CD4-positive, alpha-beta T cell treated with Interleukin-21 for 1 hour (primary cell): ENCODE results near the gene DRD2.

Experiments
- DNase-seq: peaks from one replicate; pipeline ENCODE4 v3.0.0-alpha.2; 2020

Gene DRD2

DNA sequence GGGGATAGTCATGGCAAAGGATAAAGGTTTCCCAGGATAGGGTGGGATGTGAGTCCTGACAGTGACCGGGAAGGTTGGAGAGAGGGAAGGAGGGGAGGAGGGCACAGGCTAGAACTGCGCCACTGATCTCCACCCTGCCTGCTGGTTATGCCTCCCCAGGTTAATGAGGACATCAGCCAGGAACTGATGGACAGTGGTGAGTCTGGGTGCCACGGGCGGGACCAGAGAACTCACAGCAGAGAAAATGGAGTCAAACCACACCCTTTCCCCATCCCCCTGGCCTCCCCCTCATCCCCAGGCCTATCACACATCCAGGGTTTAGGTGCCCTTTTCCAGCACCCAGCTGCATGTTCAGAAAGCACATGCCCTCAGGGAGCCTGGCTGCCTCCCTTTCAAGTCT is 77.4 kb downstream of the DRD2 start:
- no peak for DNase-seq

GRCh38 chr11:113397212-113397611 is 78.0 kb downstream of the DRD2 start:
- DNase-seq: no peak

GRCh38 chr11:113396690-113397089 is 78.5 kb downstream of the DRD2 start:
- DNase-seq: no peak

GRCh38 chr11:113395782-113396336 is 79.3 kb downstream of the DRD2 start:
- no peak for DNase-seq

GRCh38 chr11:113394919-113395318 is 80.3 kb downstream of the DRD2 start:
- no peak for DNase-seq

DNA sequence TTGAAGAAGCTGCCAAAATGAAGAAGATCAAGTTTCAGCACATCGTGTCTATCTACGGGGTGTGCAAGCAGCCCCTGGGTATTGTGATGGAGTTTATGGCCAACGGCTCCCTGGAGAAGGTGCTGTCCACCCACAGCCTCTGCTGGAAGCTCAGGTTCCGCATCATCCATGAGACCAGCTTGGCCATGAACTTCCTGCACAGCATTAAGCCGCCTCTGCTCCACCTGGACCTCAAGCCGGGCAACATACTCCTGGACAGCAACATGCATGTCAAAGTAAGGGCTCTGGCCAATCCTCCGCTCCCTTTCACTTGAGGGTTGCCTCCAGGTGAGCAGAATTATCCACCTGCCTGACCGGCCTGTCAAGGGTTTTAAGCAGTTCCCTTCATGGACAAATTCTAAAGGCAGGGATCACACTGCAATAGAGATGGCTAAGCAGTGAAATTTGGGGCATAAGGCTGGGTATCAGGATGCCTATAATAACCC is 81.7 kb downstream of the DRD2 start:
- no peak for DNase-seq

DNA sequence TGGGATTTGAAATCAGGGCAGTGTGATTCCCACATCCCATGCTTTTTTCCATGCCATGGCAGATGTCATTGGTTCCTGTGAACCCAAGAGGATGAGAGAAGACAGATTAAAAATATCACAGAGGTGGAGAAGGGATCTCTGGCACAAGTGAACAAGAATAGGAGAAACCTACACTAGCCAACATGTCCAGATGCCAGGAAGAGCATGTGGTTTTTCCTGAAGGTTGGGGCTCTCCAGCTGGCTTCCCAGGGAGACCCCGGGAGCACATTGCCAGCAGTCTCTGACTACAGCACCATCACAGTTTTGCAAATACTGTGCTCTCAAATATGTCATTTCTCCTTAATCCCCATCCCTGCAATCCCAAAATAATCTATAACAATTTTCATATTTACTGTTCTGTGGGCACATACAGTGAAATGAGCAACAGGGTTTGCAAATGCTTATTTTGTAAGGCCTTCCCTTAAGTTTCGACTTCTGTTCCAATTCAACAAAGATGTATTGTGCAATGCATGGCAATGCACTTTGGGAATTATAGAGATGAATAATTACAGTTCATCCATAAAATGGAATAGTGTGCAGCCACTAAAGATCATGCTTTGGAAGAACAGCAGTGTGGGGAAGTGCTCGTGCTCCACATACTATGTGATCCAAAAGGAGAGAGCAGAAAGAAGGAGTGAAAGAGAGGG is 82.8 kb downstream of the DRD2 start:
- no peak for DNase-seq

DNA sequence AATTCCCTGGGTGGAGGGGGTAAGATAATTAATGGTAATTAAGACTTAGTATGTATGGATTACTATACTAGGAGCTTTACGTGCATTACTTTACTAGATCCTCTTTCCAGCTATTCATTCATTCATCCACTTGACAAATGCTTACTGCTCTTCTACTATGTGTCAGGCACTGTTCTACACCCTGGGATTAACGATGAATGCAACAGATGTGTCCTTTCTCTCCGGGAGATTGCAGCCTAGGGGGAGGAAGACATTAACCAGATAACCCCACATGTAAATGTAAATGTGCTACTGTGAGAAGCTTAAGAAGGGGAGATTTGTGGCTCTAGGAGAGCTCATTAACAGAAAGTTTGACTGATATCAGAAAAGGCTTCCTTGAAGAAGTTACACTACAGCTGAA is 85.9 kb downstream of the DRD2 start:
- DNase-seq: no peak

DNA sequence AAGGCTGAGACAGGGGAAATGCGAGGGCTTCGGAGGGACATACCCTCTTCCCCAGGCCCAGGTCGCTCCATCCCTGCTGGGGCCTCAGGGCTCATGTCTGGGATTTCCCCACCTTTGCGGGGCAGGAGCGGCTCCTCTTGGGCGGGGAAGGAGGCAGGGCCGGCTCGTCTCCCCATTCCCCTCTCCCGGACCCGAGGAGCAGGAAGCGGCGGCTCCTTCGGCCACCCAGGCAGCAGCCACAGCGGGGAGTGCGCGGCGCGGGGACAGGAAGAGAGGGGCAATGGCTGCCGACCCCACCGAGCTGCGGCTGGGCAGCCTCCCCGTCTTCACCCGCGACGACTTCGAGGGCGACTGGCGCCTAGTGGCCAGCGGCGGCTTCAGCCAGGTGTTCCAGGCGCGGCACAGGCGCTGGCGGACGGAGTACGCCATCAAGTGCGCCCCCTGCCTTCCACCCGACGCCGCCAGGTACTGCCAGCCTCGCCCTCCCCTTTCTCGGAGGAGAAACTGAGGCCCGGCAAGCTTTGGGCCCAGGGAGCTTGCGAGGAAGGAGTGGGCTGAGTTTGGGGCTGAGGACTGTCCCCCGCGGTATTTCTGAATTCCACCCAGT is 87.5 kb downstream of the DRD2 start, which contains the start of gene ANKK1:
Gene ANKK1, plus strand, starts transcription at position 175 of the 607 bp plus-strand sequence. Its CDS starts 106 bp downstream, at position 281.
- no peak for DNase-seq

GRCh38 chr11:113386866-113387265 is 88.3 kb downstream of the DRD2 start:
- no peak for DNase-seq

DNA sequence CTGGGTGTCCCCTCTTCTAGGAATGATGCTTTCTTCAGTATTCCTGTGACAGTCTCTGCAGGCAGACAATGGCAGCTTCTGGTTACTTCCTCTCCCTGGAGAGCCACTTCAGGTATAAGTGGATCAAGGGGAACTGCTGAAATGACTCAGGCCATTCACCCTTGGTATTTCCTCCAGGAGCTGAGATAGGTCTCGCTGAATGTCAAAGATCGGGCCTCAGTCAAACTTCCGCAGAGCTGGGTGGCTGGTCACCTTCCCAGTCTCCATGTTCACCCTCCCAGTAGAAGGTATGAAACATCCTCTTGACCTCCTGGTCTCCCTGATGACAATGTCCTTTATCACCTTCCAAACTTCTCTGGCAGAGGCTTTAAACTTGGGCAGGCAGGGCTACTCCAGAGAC is 89.4 kb downstream of the DRD2 start:
- DNase-seq: no peak

GRCh38 chr11:113384551-113384950 is 90.6 kb downstream of the DRD2 start:
- DNase-seq: no peak

DNA sequence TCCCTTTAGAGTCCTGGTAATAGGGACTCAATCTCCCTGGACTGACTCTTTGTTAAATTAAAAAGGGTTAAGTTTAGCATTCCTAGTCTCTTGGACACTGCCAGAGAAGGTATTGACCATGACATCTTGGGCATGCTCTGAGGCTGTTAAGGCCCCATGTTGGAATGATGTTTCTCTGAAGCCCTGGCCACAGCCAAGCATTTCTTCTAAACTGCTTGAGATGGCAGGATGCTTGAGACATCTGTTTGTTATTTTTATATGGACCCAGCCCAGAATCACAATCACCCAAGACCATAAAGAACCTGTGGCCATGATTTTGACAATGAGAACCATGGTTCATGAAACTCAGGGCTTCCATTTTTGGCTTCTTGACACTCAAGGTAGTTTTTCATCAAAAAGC is 93.1 kb downstream of the DRD2 start:
- no peak for DNase-seq

DNA sequence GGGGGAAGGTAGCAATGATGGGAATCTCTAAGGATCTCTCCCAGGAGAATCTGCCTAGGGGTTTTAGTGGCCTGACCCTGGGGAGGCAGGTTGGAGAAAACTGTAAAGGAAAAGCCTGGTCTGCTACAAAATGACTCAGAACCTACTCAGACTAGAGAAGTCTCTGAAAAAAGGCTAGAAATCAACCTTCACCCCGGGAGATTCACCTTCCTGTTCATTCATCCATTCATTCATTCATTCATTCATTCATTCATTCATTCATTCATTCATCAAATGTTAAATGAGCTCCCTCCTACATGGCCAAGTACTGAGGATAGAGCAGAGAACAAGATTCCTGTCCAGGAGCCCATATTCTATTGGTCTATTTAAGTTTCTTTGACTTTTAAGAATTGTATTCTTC is 96.5 kb downstream of the DRD2 start:
- no peak for DNase-seq

- DNase-seq: no peak
Measured at GRCh38 chr11:113377681-113378412, 97.4 kb downstream of the DRD2 start.

GRCh38 chr11:113376156-113376555 is 99.0 kb downstream of the DRD2 start:
- no peak for DNase-seq

GRCh38 chr11:113375402-113375801 is 99.8 kb downstream of the DRD2 start:
- no peak for DNase-seq

- DNase-seq: no peak
Measured at GRCh38 chr11:113373981-113374560, 101.1 kb downstream of the DRD2 start.

DNA sequence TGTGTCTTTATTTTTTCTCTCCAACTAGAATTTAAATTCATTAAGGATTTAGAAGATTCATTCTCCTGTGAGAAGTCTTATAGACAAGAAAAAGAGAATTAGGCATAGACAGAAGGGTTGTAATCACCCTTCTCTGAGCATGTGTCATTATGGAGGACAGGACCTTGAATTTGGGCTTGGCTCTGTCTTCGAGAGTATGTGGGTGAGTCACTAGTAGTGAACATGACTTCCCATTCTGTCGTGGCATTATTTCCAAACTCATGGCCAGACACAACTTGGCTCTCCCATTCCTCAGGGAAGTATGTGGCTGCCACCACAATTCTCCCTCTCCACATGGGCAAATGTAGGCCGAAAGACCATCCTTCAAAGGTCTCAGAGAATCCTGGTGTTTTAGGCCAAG is 101.9 kb downstream of the DRD2 start:
- DNase-seq: no peak

DNA sequence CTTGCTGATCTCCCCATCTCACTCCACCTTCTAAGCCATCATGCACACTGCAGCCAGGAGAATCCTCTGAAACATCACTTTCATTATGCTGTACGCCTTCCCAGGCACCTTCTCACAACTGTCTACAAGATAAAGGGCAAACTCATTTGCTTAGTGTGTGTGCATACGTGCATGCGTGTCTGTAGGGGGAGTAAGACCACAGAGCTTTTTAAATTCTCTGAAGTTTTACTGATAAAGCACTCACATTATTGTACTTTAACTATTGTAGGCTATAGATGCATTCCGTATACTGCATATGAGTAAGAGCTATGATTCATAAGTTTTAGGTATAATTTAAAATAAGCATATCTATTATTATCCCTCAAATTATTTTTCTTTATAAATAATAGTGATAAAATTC is 102.9 kb downstream of the DRD2 start:
- no peak for DNase-seq

- DNase-seq: no peak
Measured at GRCh38 chr11:113370634-113371033, 104.6 kb downstream of the DRD2 start.

DNA sequence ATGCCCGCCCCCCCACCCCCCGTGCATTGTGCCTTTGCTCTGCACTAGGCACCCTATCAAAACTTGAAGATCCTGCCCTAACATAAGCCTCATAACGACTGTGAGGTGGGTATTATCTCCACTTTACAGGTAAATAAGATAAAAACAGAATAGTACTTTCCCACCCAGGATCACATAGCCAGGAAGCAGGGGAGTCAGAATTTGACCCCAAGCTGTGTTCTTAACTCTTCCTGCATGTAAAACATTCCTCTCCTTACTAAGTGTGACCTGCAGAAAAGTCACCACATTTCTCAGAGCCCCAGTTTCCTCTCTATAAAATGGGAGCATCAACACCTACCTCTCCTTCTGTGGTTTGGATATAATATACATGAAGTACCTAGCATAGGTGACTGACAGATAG is 105.8 kb downstream of the DRD2 start:
- DNase-seq: no peak

DNA sequence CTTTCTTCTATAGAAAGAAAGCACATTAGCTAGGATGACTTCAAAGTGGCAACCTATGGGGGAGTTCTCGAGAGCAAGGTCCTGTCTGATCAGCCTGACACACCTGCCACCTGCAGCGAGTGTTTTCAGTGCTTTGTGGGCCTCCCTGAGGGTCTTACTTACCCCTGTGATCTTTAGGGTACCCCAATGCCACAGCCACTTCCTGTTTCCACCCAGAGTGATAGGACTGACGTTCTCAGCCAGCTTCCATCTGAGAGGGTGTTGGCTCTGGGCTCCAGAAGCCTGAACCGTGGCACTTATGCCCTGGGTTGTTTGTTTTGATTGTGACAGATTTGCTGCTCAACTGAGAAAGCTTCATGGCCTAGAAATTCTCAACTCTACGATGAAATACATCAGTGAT is 109.3 kb downstream of the DRD2 start:
- no peak for DNase-seq
